Measurements from ENCODE around the gene TRPV5. TPM values are rescaled to one million over a fixed set of nuclear protein-coding genes. Genes with fewer than 3 reads are reported as not detected.

The TRPV5 gene
- total RNA-seq, 1 donor = not detected

DNA sequence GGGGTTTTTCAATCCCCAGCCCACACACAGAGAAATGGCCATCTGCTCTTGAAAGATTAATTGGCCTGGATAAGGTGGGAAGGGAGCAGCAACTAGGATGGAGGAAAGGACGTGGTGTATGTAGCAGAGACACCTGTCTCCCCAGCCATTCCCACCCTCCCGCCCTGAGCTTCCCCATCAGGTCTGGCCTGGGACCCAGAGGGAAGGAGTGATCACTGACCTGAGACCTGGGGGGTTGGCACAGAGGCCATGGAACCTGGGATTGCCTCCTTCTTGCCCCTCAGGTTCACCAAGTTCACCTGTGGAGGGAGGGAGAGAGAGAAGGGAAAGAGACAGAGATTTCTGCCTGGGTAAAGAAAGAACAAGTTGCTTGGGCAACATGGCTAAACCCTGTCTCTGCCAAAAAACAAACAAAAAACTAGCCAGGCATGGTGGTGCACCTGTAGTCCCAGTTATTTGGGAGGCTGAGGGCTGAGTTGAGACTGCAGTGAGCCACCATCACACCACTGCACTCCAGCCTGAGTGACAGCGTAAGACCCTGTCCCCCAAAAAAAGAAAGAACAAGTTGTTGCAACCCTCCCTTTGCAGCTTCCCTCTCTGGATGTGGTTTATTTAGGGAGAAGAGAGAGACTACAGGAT lies 36.7 kb downstream of the TRPV5 start:
- H3K9me3 ChIP-seq (ENCODE audit: low read depth, low read length) = no peaks in the 10 kb centered on the region
- H2AFZ ChIP-seq (ENCODE audit: low read length) = no peak overlapping the region
- H3K4me1 ChIP-seq (ENCODE audit: insufficient read depth, low read length) = no peaks in the 10 kb centered on the region
- no peak for DNase-seq (ENCODE audit: insufficient read length, low spot score, missing footprints)
- no peak overlapping the region for H3K27ac ChIP-seq (ENCODE audit: low read depth, low read length)
- TF ChIP-seq, protein P1, sequence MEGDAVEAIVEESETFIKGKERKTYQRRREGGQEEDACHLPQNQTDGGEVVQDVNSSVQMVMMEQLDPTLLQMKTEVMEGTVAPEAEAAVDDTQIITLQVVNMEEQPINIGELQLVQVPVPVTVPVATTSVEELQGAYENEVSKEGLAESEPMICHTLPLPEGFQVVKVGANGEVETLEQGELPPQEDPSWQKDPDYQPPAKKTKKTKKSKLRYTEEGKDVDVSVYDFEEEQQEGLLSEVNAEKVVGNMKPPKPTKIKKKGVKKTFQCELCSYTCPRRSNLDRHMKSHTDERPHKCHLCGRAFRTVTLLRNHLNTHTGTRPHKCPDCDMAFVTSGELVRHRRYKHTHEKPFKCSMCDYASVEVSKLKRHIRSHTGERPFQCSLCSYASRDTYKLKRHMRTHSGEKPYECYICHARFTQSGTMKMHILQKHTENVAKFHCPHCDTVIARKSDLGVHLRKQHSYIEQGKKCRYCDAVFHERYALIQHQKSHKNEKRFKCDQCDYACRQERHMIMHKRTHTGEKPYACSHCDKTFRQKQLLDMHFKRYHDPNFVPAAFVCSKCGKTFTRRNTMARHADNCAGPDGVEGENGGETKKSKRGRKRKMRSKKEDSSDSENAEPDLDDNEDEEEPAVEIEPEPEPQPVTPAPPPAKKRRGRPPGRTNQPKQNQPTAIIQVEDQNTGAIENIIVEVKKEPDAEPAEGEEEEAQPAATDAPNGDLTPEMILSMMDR (IDR thresholded peaks at IDR 0.05; ENCODE audit: extremely low read depth, low read depth, low read length) = no peak
- H3K4me3 ChIP-seq (ENCODE audit: insufficient read depth, low read length) = no peak overlapping the region
- H3K4me2 ChIP-seq (ENCODE audit: insufficient read depth, low read length) = no peak overlapping the region
- H4K20me1 ChIP-seq (ENCODE audit: insufficient read depth, low read length) = no peaks in the 10 kb centered on the region
- H3K79me2 ChIP-seq (ENCODE audit: insufficient read depth, low read length) = no peaks in the 10 kb centered on the region
- H3K36me3 ChIP-seq (ENCODE audit: insufficient read depth, low read length) = no peaks in the 10 kb centered on the region
- peaks cover 3% of the 10 kb centered on the region for H3K27me3 ChIP-seq (ENCODE audit: insufficient read depth, low read length)

DNA sequence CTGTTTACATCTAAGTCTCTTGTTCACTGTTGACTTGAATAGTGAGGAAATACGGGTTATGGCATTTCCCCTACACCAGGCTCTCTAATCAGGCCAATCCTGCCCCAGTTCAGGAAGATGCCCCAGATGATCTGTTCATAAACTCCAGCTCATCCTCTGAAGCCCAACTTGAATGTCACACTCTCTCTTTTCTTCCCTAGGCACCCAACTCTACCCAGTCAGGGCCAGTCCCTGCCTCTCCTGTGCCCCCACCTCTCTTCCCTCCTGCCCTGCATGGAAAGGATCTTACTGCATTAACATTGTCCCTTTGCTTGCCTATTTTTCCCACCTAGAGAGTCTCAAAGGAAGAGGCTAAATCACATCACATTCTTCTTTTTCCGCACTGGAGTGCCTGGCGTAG lies 37.4 kb downstream of the TRPV5 start:
- no peak overlapping the region for H3K4me2 ChIP-seq (ENCODE audit: insufficient read depth, low read length)
- H4K20me1 ChIP-seq (ENCODE audit: insufficient read depth, low read length) = no peaks in the 10 kb centered on the region
- no peak overlapping the region for H3K27ac ChIP-seq (ENCODE audit: low read depth, low read length)
- H3K27me3 ChIP-seq (ENCODE audit: insufficient read depth, low read length) = peaks cover 3% of the 10 kb centered on the region
- no peak for DNase-seq (ENCODE audit: insufficient read length, low spot score, missing footprints)
- no peaks in the 10 kb centered on the region for H3K9me3 ChIP-seq (ENCODE audit: low read depth, low read length)
- no peaks in the 10 kb centered on the region for H3K36me3 ChIP-seq (ENCODE audit: insufficient read depth, low read length)
- H3K79me2 ChIP-seq (ENCODE audit: insufficient read depth, low read length) = no peaks in the 10 kb centered on the region
- TF ChIP-seq, protein P1 (IDR thresholded peaks at IDR 0.05; ENCODE audit: extremely low read depth, low read depth, low read length) = no peak
- no peak overlapping the region for H3K4me3 ChIP-seq (ENCODE audit: insufficient read depth, low read length)
- no peak overlapping the region for H2AFZ ChIP-seq (ENCODE audit: low read length)
- H3K4me1 ChIP-seq (ENCODE audit: insufficient read depth, low read length) = no peaks in the 10 kb centered on the region

DNA sequence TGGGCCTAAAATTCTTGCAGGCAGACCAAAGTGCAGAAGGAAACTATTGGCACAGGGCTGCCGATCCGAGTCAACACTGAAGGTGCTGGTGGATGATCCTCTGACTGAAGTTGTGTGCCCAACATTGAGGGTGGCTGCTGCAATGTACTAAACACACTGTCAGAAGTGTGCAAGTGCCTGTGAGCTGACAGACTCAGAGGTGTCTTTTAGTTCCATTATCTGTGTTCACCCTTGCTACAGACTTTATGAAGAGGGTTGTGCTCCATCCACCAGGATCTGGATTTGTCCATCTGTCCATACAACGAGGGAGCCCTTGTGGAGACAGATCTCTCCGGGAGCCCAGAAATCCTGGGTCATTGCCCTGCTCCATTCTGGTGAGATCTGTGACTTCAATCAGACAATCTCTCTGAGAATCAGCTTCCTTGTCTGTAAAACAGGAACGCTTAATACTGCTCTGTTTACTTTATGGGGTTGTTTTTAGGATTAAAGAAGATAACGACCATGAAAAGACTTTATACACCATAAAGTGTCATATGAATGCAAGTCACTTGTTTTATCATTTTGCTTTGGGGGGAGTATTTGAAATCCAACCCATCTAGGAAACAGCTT lies 38.5 kb downstream of the TRPV5 start:
- H3K9me3 ChIP-seq (ENCODE audit: low read depth, low read length) = no peaks in the 10 kb centered on the region
- H3K79me2 ChIP-seq (ENCODE audit: insufficient read depth, low read length) = no peaks in the 10 kb centered on the region
- TF ChIP-seq, protein P1 (IDR thresholded peaks at IDR 0.05; ENCODE audit: extremely low read depth, low read depth, low read length) = no peak
- H3K36me3 ChIP-seq (ENCODE audit: insufficient read depth, low read length) = no peaks in the 10 kb centered on the region
- no peak for DNase-seq (ENCODE audit: insufficient read length, low spot score, missing footprints)
- H3K4me2 ChIP-seq (ENCODE audit: insufficient read depth, low read length) = no peak overlapping the region
- H3K27ac ChIP-seq (ENCODE audit: low read depth, low read length) = no peak overlapping the region
- H4K20me1 ChIP-seq (ENCODE audit: insufficient read depth, low read length) = no peaks in the 10 kb centered on the region
- H3K4me1 ChIP-seq (ENCODE audit: insufficient read depth, low read length) = no peaks in the 10 kb centered on the region
- no peak overlapping the region for H3K4me3 ChIP-seq (ENCODE audit: insufficient read depth, low read length)
- H2AFZ ChIP-seq (ENCODE audit: low read length) = no peak overlapping the region
- peaks cover 3% of the 10 kb centered on the region for H3K27me3 ChIP-seq (ENCODE audit: insufficient read depth, low read length)

DNA sequence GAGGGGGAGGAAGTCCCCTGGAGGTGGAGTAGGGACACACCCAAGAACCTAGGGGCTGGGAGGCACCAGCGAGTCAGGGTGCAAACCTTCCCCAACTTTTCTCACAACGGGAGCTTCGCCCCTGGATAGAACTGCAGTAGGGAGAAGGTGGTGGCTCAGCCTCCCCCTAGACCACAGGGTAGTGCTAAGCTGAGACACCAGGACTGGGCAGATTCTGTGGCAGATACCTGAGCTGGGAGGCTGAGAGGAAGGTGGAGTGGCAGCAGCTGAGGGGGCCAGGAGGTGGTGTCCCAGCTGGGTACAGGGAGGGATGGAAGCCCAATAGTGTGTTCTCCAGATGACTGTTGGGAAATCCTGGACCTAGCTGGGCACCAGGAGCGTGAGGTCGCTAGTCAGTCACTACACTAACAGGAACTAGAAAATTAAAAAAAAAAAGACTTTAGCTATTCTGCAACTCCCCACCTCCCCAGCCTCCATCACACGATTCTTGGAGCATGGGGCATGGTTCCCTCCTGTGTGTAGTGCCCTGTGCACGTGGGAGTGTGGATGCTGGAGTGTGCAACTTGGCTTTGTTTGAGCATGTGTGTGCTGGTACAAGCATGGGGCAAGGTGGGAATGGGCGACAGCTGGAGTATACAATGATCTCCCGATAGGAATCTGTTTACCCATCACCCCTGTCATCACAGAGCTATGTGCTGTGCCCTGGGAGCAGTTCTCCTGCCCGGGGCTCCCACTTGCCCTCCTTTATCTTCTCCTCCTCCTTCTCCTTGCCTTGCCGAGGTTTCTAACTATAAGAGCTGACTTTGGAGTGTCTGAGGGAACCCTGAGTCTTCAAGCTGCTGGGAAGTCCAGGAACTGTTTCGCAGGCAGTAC lies 39.2 kb downstream of the TRPV5 start:
- H4K20me1 ChIP-seq (ENCODE audit: insufficient read depth, low read length) = no peaks in the 10 kb centered on the region

More for the DNA sequence above, 39.2 kb downstream of the TRPV5 start:
- H2AFZ ChIP-seq (ENCODE audit: low read length) = no peak overlapping the region
- H3K4me3 ChIP-seq (ENCODE audit: insufficient read depth, low read length) = no peak overlapping the region
- H3K27me3 ChIP-seq (ENCODE audit: insufficient read depth, low read length) = peaks cover 3% of the 10 kb centered on the region
- DNase-seq (ENCODE audit: insufficient read length, low spot score, missing footprints) = no peak
- H3K4me2 ChIP-seq (ENCODE audit: insufficient read depth, low read length) = no peak overlapping the region
- H3K36me3 ChIP-seq (ENCODE audit: insufficient read depth, low read length) = no peaks in the 10 kb centered on the region
- no peak overlapping the region for H3K27ac ChIP-seq (ENCODE audit: low read depth, low read length)
- TF ChIP-seq, protein P1 (IDR thresholded peaks at IDR 0.05; ENCODE audit: extremely low read depth, low read depth, low read length) = no peak
- H3K9me3 ChIP-seq (ENCODE audit: low read depth, low read length) = no peaks in the 10 kb centered on the region
- H3K4me1 ChIP-seq (ENCODE audit: insufficient read depth, low read length) = no peaks in the 10 kb centered on the region
- H3K79me2 ChIP-seq (ENCODE audit: insufficient read depth, low read length) = no peaks in the 10 kb centered on the region

All from osteoblast (primary cell).